HepG2 (cell line): Measurements from ENCODE around the gene TOP2B. TPM values are rescaled to one million over a fixed set of nuclear protein-coding genes. Genes with fewer than 3 reads are reported as not detected.
A peak's percentile ranks its signal among the peaks of the same experiment; 100 is the strongest.

ENCODE experiments used
- HDAC2 ChIP-seq: sonication (generic); formaldehyde crosslinking; IDR thresholded peaks from 2 replicates; pipeline ENCODE4 v1.4.0; 2020; ENCODE audit warnings: missing genetic modification reagents
- HNF1A ChIP-seq, 2 experiments: sonication (generic) in 1 of 2; formaldehyde crosslinking in 1 of 2; IDR thresholded peaks; 2 replicates each; pipeline versions ENCODE4 v1.4.0 to v1.6.1; 2016 to 2020; ENCODE audit warnings: borderline replicate concordance in 1 of 2, low read depth in 1 of 2, mild to moderate bottlenecking in 1 of 2, missing genetic modification reagents in 1 of 2
- RFX1 ChIP-seq: fragments of 450-650 bp; IDR thresholded peaks from 2 replicates; pipeline ENCODE4 v1.6.1; 2017
- SALL2 ChIP-seq: sonication (generic); formaldehyde crosslinking; IDR thresholded peaks from 2 replicates; pipeline ENCODE4 v1.8.1; 2023; ENCODE audit warnings: mild to moderate bottlenecking, missing genetic modification reagents, inconsistent platforms
- SMC3 ChIP-seq: IDR thresholded peaks from 2 replicates; pipeline ENCODE4 v1.6.1; 2011; ENCODE audit warnings: low read length, improper control_type of control experiment
- SNAI1 ChIP-seq: sonication (generic); formaldehyde crosslinking; IDR thresholded peaks from 2 replicates; pipeline ENCODE4 v1.5.0; 2020; ENCODE audit warnings: mild to moderate bottlenecking, missing genetic modification reagents, borderline replicate concordance
- SP4 ChIP-seq: sonication (generic); formaldehyde crosslinking; IDR thresholded peaks from 2 replicates; pipeline ENCODE4 v1.8.1; 2023; ENCODE audit warnings: mild to moderate bottlenecking, missing genetic modification reagents
- SRF ChIP-seq: IDR thresholded peaks from 2 replicates; pipeline ENCODE4 v1.6.1; 2011; ENCODE audit warnings: mild to moderate bottlenecking, low read depth, low read length, moderate library complexity
- TCF12 ChIP-seq, 2 experiments: fragments of 450-650 bp in 1 of 2; sonication (generic) in 1 of 2; formaldehyde crosslinking in 1 of 2; IDR thresholded peaks; 2 replicates each; pipeline versions ENCODE4 v1.6.1 to v1.8.0; 2017 to 2022; ENCODE audit warnings: antibody characterized with exemption in 1 of 2, mild to moderate bottlenecking in 1 of 2, missing genetic modification reagents in 1 of 2, moderate library complexity in 1 of 2
- ZBTB7A ChIP-seq: sonication (generic); formaldehyde crosslinking; IDR thresholded peaks from 2 replicates; pipeline ENCODE4 v1.8.0; 2022; ENCODE audit warnings: mild to moderate bottlenecking, missing genetic modification reagents
- ZNF160 ChIP-seq: sonication (generic); formaldehyde crosslinking; IDR thresholded peaks from 2 replicates; pipeline ENCODE4 v1.8.0; 2022; ENCODE audit warnings: mild to moderate bottlenecking, inconsistent platforms, missing genetic modification reagents
- ZNF609 ChIP-seq: sonication (generic); formaldehyde crosslinking; IDR thresholded peaks from 2 replicates; pipeline ENCODE4 v1.4.0; 2020; ENCODE audit warnings: mild to moderate bottlenecking, missing genetic modification reagents, borderline replicate concordance
- ZSCAN9 ChIP-seq: IDR thresholded peaks from 2 replicates; pipeline ENCODE4 v1.6.1; 2016; ENCODE audit warnings: borderline replicate concordance
- polyA plus RNA-seq, 8 experiments: library from polyadenylated mRNA; depleted of rRNA in 3 of 8; stranded (reverse) in 7 of 8; unstranded in 1 of 8; fragments of >200 nt; fragmentation: Illumina TruSeq in 4 of 8; extraction: Trizol in 4 of 8; gene quantifications; 2 replicates each; pipeline versions ENCODE4 v1.2.1 to v1.2.3, GENCODE V29; 2011 to 2016; ENCODE audit warnings: low read depth in 4 of 8, missing spikeins in 1 of 8, mixed read lengths in 1 of 8; ENCODE audit not compliant: insufficient read depth in 1 of 8
- total RNA-seq, 5 experiments: library from RNA; depleted of rRNA; stranded (reverse); fragments of >200 nt; fragmentation: Illumina TruSeq; extraction: Trizol; gene quantifications; 2 replicates each; pipeline ENCODE4 v1.2.3, GENCODE V29; 2016; ENCODE audit warnings: low read depth in 1 of 5
- TF ChIP-seq, protein P1 (sequence below): sonication (generic); formaldehyde crosslinking; IDR thresholded peaks from 2 replicates; pipeline ENCODE4 v1.4.0; 2020; ENCODE audit warnings: missing genetic modification reagents
- TF ChIP-seq, protein P2 (sequence below): sonication (generic); formaldehyde crosslinking; IDR thresholded peaks from 2 replicates; pipeline ENCODE4 v1.8.1; 2023; ENCODE audit warnings: mild to moderate bottlenecking, missing genetic modification reagents

Gene TOP2B
- total and polyA plus RNA-seq, 2 of the 13 experiments (the other 11 are each of a cell fraction or from before 2014, with no cell fraction given): 27.6 to 88.1 TPM

DNA sequence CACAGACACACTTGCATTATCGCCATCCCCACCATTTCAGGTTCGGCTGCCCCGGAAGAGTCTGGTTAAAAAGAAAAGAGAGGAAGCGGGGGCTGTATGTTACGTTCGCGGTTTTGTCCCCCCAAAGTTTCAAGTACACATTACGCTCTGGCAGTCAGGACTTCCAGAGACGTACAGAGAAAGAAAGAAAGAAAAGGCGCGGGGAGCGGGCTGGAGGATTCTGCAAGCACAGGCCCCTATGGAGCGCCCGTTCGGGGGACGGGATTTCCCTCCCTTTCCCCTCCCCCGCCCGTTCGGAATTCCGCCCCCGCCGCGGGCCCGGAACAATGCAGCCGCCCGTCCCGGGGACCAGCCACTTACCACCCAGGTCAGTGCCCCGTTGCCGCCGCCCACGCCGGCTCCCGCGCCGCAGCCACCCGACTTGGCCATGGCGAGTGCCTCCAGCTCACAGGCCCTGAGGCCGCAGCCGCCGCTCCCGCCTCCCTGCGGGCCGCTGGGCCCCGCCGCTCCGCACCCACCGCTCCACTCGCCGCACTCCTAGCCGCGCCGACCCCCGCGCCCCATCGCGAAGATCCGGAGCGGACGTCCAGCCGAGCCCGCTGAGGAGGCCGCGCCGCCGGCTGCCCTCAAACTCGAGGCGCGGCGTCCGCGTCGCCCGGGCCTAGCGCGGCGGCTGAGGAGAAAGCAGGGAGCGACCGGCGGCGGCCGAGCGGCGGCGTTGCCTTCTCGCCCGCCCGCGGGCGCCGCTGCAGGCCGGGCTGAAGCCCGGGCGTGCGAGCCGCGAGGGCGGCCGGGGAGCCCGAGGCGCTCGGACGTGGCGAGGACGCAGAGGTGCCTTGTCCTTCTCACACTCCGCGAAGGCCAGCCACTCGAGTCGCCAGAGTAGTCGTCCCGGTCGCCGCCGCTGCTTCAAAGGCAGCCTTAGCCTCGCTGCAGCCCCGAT, 567 bp downstream of the TOP2B start (continued):
- TF ChIP-seq, protein P1, sequence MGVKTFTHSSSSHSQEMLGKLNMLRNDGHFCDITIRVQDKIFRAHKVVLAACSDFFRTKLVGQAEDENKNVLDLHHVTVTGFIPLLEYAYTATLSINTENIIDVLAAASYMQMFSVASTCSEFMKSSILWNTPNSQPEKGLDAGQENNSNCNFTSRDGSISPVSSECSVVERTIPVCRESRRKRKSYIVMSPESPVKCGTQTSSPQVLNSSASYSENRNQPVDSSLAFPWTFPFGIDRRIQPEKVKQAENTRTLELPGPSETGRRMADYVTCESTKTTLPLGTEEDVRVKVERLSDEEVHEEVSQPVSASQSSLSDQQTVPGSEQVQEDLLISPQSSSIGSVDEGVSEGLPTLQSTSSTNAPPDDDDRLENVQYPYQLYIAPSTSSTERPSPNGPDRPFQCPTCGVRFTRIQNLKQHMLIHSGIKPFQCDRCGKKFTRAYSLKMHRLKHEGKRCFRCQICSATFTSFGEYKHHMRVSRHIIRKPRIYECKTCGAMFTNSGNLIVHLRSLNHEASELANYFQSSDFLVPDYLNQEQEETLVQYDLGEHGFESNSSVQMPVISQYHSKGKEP (CRISPR knock-in tag): no peak
- no peak for TF ChIP-seq TCF12 (IDR thresholded peaks at IDR 0.05)
- TF ChIP-seq TCF12 (CRISPR knock-in tag; IDR thresholded peaks at IDR 0.05): 0 out of 2 replicates have a peak, but pooled peaks have one; percentile 42
- no peak for TF ChIP-seq SMC3
- TF ChIP-seq, protein P2, sequence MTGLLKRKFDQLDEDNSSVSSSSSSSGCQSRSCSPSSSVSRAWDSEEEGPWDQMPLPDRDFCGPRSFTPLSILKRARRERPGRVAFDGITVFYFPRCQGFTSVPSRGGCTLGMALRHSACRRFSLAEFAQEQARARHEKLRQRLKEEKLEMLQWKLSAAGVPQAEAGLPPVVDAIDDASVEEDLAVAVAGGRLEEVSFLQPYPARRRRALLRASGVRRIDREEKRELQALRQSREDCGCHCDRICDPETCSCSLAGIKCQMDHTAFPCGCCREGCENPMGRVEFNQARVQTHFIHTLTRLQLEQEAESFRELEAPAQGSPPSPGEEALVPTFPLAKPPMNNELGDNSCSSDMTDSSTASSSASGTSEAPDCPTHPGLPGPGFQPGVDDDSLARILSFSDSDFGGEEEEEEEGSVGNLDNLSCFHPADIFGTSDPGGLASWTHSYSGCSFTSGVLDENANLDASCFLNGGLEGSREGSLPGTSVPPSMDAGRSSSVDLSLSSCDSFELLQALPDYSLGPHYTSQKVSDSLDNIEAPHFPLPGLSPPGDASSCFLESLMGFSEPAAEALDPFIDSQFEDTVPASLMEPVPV (CRISPR knock-in tag): no peak
- TF ChIP-seq SP4 (CRISPR knock-in tag): 0 out of 2 replicates have a peak, but pooled peaks have one; percentile 9
- TF ChIP-seq ZNF160 (CRISPR knock-in tag): peak; percentile 28
- no peak for TF ChIP-seq HNF1A (IDR thresholded peaks at IDR 0.05; ENCODE audit: low read depth)
- no peak for TF ChIP-seq HNF1A (CRISPR knock-in tag; IDR thresholded peaks at IDR 0.05; ENCODE audit: borderline replicate concordance)
- no peak for TF ChIP-seq ZNF609
- no peak for TF ChIP-seq ZSCAN9 (CRISPR knock-in tag)
- no peak for TF ChIP-seq SALL2
- TF ChIP-seq HDAC2 (CRISPR knock-in tag): no peak
- TF ChIP-seq SNAI1 (CRISPR knock-in tag): no peak
- TF ChIP-seq SRF: no peak
- TF ChIP-seq ZBTB7A (CRISPR knock-in tag): no peak
- TF ChIP-seq RFX1: no peak
